SJSA1 (cell line): ENCODE results near the gene RRAGB. TPM values are rescaled to one million over a fixed set of nuclear protein-coding genes. Genes with fewer than 3 reads are reported as not detected.

Experiments used
- DNase-seq, 2 experiments: peaks; one replicate each; pipeline ENCODE4 v3.0.0-alpha.2; 2015 to 2020; ENCODE audit warnings: low spot score in 2 of 2, low read depth in 1 of 2
- H3K27ac ChIP-seq: fragments of 250-450 bp; sonication (Bioruptor Pico); 2 replicates; pipeline ENCODE4 v1.5.1; 2020; ENCODE audit warnings: mild to moderate bottlenecking, moderate library complexity
- H3K27me3 ChIP-seq: fragments of 250-450 bp; sonication (Bioruptor Pico); replicated peaks from 2 replicates; pipeline ENCODE4 v1.5.1; 2020; ENCODE audit warnings: mild to moderate bottlenecking, moderate library complexity
- H3K36me3 ChIP-seq: fragments of 250-450 bp; sonication (Bioruptor Pico); 2 replicates; pipeline ENCODE4 v1.5.1; 2020; ENCODE audit warnings: mild to moderate bottlenecking
- H3K4me1 ChIP-seq: fragments of 250-450 bp; sonication (Bioruptor Pico); replicated peaks from 2 replicates; pipeline ENCODE4 v1.6.1; 2021; ENCODE audit warnings: mild to moderate bottlenecking
- H3K4me3 ChIP-seq: fragments of 250-450 bp; sonication (Bioruptor Pico); 2 replicates; pipeline ENCODE4 v1.5.1; 2020; ENCODE audit warnings: mild to moderate bottlenecking
- H3K9me3 ChIP-seq: fragments of 250-450 bp; sonication (Bioruptor Pico); replicated peaks from 2 replicates; pipeline ENCODE4 v1.5.1; 2020; ENCODE audit warnings: mild to moderate bottlenecking
- total RNA-seq: library from RNA; depleted of rRNA; stranded (reverse); fragments of >200 nt; shearing (Covaris generic); gene quantifications from 2 replicates; pipeline ENCODE4 v1.2.3, GENCODE V29; 2014; rRNA removed

Gene RRAGB
- total RNA-seq, 1 experiment from 2014 or later, result 7.5 TPM

GRCh38 chrX:55787727-55788126 is 70.2 kb downstream of the RRAGB start:
- DNase-seq, result no peak
- H3K36me3 ChIP-seq, result no peaks in the 10 kb centered on the region
- H3K27me3 ChIP-seq, result no peaks in the 10 kb centered on the region
- no peaks in the 10 kb centered on the region for H3K4me1 ChIP-seq
- H3K9me3 ChIP-seq, result no peaks in the 10 kb centered on the region
- no peak overlapping the region for H3K27ac ChIP-seq
- no peak overlapping the region for H3K4me3 ChIP-seq

- H3K9me3 ChIP-seq, result no peaks in the 10 kb centered on the region
- no peaks in the 10 kb centered on the region for H3K4me1 ChIP-seq
- no peak overlapping the region for H3K4me3 ChIP-seq
- no peaks in the 10 kb centered on the region for H3K36me3 ChIP-seq
- H3K27ac ChIP-seq, result no peak overlapping the region
- no peak for DNase-seq
- no peaks in the 10 kb centered on the region for H3K27me3 ChIP-seq
These were observed 76.9 kb downstream of the RRAGB start for GRCh38 chrX:55794405-55794804.

- H3K36me3 ChIP-seq, result no peaks in the 10 kb centered on the region
- no peaks in the 10 kb centered on the region for H3K9me3 ChIP-seq
- H3K27ac ChIP-seq, result no peak overlapping the region
- no peaks in the 10 kb centered on the region for H3K27me3 ChIP-seq
- DNase-seq, result no peak
- H3K4me1 ChIP-seq, result no peaks in the 10 kb centered on the region
- H3K4me3 ChIP-seq, result no peak overlapping the region
These were observed 78.9 kb downstream of the RRAGB start for GRCh38 chrX:55796496-55796895.

- Histone ChIP-seq H3K4me1 (no peaks in the 10 kb centered on the region), H3K9me3 (no peaks in the 10 kb centered on the region), H3K36me3 (no peaks in the 10 kb centered on the region), H3K27ac (no peak overlapping the region), H3K4me3 (no peak overlapping the region), H3K27me3 (no peaks in the 10 kb centered on the region)
- no peak for DNase-seq
These were observed 84.3 kb downstream of the RRAGB start for GRCh38 chrX:55801811-55802210.

Other genes starting within 250 kb of the RRAGB start
- gene USP51, start 227.9 kb upstream of the RRAGB start, total RNA-seq, result 1.8 and 1.9 TPM in 2 replicates
- not detected in 2 replicates for gene FOXR2, start 94.3 kb upstream of the RRAGB start, total RNA-seq